GM13977 (cell line): ENCODE data around the gene ETS1.

Source experiments
- DNase-seq: peaks from one replicate; pipeline ENCODE4 v3.0.0; 2012; ENCODE audit warnings: low spot score
- CTCF ChIP-seq: IDR thresholded peaks from 2 replicates; pipeline ENCODE4 v1.5.1; 2012; ENCODE audit warnings: mild to moderate bottlenecking, control low read depth; ENCODE audit not compliant: insufficient read depth; ENCODE audit errors: extremely low read depth, missing control alignments
- in situ Hi-C: fragments of 300-500 bp; cut with MboI; formaldehyde crosslinking; loops from one replicate; pipeline ENCODE4 v1.12.0; 2022; ENCODE audit warnings: low sequenced_read_pairs, low pct_unique_long_range_greater_than_20kb, mixed read lengths, inconsistent platforms; ENCODE audit not compliant: unreplicated experiment

Gene ETS1

DNA sequence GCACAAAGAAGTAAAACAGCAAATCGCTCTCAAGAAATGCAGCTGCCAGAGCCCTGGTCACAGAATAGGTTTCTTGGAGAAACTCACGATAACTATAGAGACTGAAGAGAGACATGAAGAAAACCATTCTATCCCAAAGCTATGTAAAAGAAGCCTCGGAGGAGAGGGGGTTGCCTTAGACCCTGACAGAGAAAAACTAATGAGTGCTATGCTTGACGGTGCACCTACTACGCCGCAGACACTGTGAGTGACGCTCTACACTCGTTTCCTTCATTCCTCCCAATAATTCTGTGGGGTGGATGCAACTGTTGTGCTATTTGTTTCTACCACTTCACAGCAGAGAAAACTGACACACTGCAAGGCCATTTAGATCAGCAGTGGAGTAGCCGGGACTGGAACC is 121.8 kb downstream of the ETS1 start:
- no peak for DNase-seq
- in situ Hi-C loops = loop anchor here (25.0 kb wide), 1 partner anchor 178 kb away; no protein-coding TSS in a partner anchor
- TF ChIP-seq CTCF = no peak

- TF ChIP-seq CTCF = no peak
- no peak for DNase-seq
- in situ Hi-C loops = loop anchor here (25.0 kb wide), 1 partner anchor 178 kb away; no protein-coding TSS in a partner anchor
Measured at GRCh38 chr11:128464878-128465450, 122.4 kb downstream of the ETS1 start.

- DNase-seq = no peak
- in situ Hi-C loops = loop anchor here (25.0 kb wide), 1 partner anchor 177 kb away; no protein-coding TSS in a partner anchor
- TF ChIP-seq CTCF = no peak
Measured at GRCh38 chr11:128463979-128464378, 123.4 kb downstream of the ETS1 start.

DNA sequence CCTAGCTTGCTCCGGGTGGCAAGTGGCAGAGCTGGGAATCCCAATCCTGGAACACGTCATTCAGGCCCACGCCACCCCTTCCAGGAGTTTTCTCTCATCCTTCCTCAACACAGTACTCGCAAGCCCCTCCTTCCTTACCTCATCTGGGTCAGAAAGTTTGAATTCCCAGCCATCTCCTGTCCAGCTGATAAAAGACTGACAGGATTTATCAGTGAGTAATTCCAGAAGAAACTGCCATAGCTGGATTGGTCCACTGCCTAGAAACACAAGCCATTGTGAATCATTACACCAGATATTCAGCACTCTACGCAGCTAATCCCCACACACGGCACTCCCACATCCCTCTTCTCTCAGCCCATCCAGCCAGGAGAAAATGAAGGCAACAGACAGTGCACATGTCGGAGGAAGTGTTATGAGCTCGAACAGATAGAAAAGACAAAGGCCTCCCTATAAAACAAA is 124.0 kb downstream of the ETS1 start:
- in situ Hi-C loops = loop anchor here (25.0 kb wide), 1 partner anchor 176 kb away; no protein-coding TSS in a partner anchor
- no peak for DNase-seq

DNA sequence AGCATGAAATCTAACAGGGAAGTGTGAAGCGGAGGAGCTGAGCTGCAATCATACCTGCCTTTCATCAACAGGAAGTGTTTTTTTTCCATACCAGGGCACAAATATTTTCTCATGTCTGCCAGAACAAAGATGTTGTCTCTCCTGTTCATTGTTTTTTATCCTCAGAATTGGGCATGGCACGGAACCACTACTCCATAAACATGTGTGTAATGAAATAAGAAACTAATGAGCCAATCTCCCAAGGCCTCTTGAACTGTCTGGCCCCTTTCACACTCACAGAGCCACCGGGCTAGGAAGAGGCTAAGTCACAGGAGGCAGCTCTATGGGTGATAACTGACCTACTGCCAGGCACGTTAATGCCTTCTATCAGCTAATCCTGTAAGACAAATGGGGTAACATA is 124.4 kb downstream of the ETS1 start:
- TF ChIP-seq CTCF = no peak
- DNase-seq = no peak
- in situ Hi-C loops = loop anchor here (25.0 kb wide), 1 partner anchor 176 kb away; no protein-coding TSS in a partner anchor

More for the DNA sequence above, 124.0 kb downstream of the ETS1 start:
- TF ChIP-seq CTCF = no peak

DNA sequence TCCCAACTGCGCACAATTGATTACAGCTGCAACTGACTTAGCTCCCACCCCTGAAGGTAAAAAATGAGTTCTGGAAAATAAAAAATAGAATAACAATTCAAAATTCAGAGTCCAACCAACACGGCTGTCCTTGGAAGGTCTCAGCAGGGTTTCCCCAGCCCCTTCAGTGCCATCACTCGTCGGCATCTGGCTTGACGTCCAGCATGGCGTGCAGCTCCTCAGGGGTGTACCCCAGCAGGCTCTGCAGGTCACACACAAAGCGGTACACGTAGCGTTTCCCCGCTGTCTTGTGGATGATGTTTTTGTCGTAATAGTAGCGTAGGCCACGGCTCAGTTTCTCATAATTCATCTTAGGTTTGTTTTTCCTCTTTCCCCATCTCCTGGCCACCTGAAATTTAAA is 125.2 kb downstream of the ETS1 start:
- no peak for DNase-seq
- in situ Hi-C loops = loop anchor here (25.0 kb wide), 1 partner anchor 175 kb away; no protein-coding TSS in a partner anchor
- TF ChIP-seq CTCF = no peak
